HCT116 (cell line): Measurements from ENCODE around the gene RFPL1. TPM values are rescaled to one million over a fixed set of nuclear protein-coding genes. Genes with fewer than 3 reads are reported as not detected.
"Not testable (repeated sequence)": the region's sequence is repeated elsewhere in the genome, so short reads cannot be mapped to it uniquely, and the experiment has no call there.

ENCODE experiments used
- ATAC-seq: fragments of 200-7000 bp; cut with Tn5 transposase; 2 replicates; pipeline ENCODE4 v1.9.1; 2020; ENCODE audit warnings: mild to moderate bottlenecking, moderate library complexity
- BruUV-seq: library from RNA; stranded (reverse); fragments of 400-500 nt; replicated peaks from 2 replicates; lab custom pipeline; 2021; lab: Mats Ljungman, UMichigan
- CTCF ChIA-PET: fragments of 300-600 bp; sonication (Branson Sonifier 250); formaldehyde crosslinking; loops from one replicate; lab custom pipeline; 2021; ENCODE audit warnings: antibody characterized with exemption; lab: Charles Lee
- POLR2A ChIA-PET: fragments of 300-600, 350-600 bp; sonication (Branson Sonifier 250); formaldehyde crosslinking; loops from one replicate; lab custom pipeline; 2021; ENCODE audit warnings: antibody characterized with exemption; lab: Charles Lee
- RAD21 ChIA-PET, 2 experiments: fragments of 300-600 bp; sonication (Branson Sonifier 250); formaldehyde crosslinking; loops; one replicate each; lab custom pipeline; 2023; ENCODE audit warnings: low total read pairs in 2 of 2; ENCODE audit not compliant: uncharacterized antibody in 2 of 2, unreplicated experiment in 2 of 2, low non-redundant PET in 1 of 2; lab: Charles Lee
- DNase-seq: peaks from one replicate; pipeline ENCODE4 v3.0.0-alpha.2; 2010; ENCODE audit warnings: low read depth, low spot score
- H2AFZ ChIP-seq: fragments of 200-600 bp; shearing (Covaris generic), sonication (generic); 2 replicates; pipeline ENCODE4 v1.6.1; 2017; ENCODE audit warnings: low read depth, mixed run types, mixed read lengths, antibody characterized with exemption, low read length; ENCODE audit not compliant: poor library complexity, severe bottlenecking
- H3K27ac ChIP-seq: 2 replicates; pipeline ENCODE4 v1.5.1; 2012; ENCODE audit warnings: low read depth, low read length
- H3K27me3 ChIP-seq: fragments of 200-600 bp; sonication (generic); 2 replicates; pipeline ENCODE4 v1.6.1; 2016; ENCODE audit warnings: mixed run types, low read length, mixed read lengths; ENCODE audit not compliant: insufficient read depth
- H3K36me3 ChIP-seq, 2 experiments: fragments of 200-500 bp in 1 of 2; fragments of 200-600 bp in 1 of 2; sonication (Bioruptor generic) in 1 of 2; sonication (generic) in 1 of 2; 2 replicates each; pipeline versions ENCODE4 v1.5.1 to v1.6.1; 2014 to 2016; ENCODE audit warnings: low read length in 2 of 2, inconsistent platforms in 1 of 2, mixed read lengths in 1 of 2, mixed run types in 1 of 2; ENCODE audit not compliant: insufficient read depth in 2 of 2, control insufficient read depth in 1 of 2
- H3K4me1 ChIP-seq, 2 experiments: fragments of 200-600 bp in 1 of 2; sonication (generic) in 1 of 2; 2 replicates each; pipeline versions ENCODE4 v1.5.1 to v1.6.1; 2012 to 2017; ENCODE audit warnings: low read length in 2 of 2, inconsistent platforms in 1 of 2, mild to moderate bottlenecking in 1 of 2, mixed read lengths in 1 of 2, mixed run types in 1 of 2, moderate library complexity in 1 of 2; ENCODE audit not compliant: insufficient read depth in 2 of 2, control insufficient read depth in 1 of 2
- H3K4me2 ChIP-seq: fragments of 200-600 bp; sonication (generic); 2 replicates; pipeline ENCODE4 v1.6.1; 2017; ENCODE audit warnings: mixed run types, low read length, mixed read lengths
- H3K4me3 ChIP-seq, 2 experiments: fragments of 200-600 bp in 1 of 2; sonication (generic) in 1 of 2; replicated peaks in 1 of 2; 2 replicates each; pipeline ENCODE4 v1.5.1; 2011 to 2016; ENCODE audit warnings: low read length in 2 of 2, control low read depth in 1 of 2, low read depth in 1 of 2, mild to moderate bottlenecking in 1 of 2, mixed read lengths in 1 of 2, mixed run types in 1 of 2
- H3K79me2 ChIP-seq: fragments of 200-600 bp; sonication (generic); 2 replicates; pipeline ENCODE4 v1.6.1; 2017; ENCODE audit warnings: mild to moderate bottlenecking, mixed run types, low read length, moderate library complexity, mixed read lengths; ENCODE audit not compliant: insufficient read depth
- H3K9ac ChIP-seq: fragments of 200-600 bp; sonication (generic); 2 replicates; pipeline ENCODE4 v1.6.1; 2016; ENCODE audit warnings: low read length, mixed read lengths
- H3K9me2 ChIP-seq: fragments of 200-600 bp; sonication (generic), shearing (Covaris generic); 2 replicates; pipeline ENCODE4 v1.6.1; 2017; ENCODE audit warnings: mixed run types, mild to moderate bottlenecking, moderate library complexity; ENCODE audit not compliant: insufficient read depth
- H3K9me3 ChIP-seq, 2 experiments: fragments of 200-500 bp in 1 of 2; fragments of 200-600 bp in 1 of 2; sonication (Bioruptor generic) in 1 of 2; sonication (generic) in 1 of 2; 2 replicates each; pipeline ENCODE4 v1.6.1; 2014 to 2017; ENCODE audit warnings: low read length in 2 of 2, mixed read lengths in 2 of 2, inconsistent platforms in 1 of 2, low read depth in 1 of 2, mild to moderate bottlenecking in 1 of 2, mixed run types in 1 of 2, moderate library complexity in 1 of 2; ENCODE audit not compliant: control insufficient read depth in 1 of 2, insufficient read depth in 1 of 2
- H4K20me1 ChIP-seq: fragments of 200-600 bp; sonication (generic), shearing (Covaris generic); 2 replicates; pipeline ENCODE4 v1.6.1; 2017; ENCODE audit warnings: mixed run types, mild to moderate bottlenecking, moderate library complexity; ENCODE audit not compliant: insufficient read depth
- CBX3 ChIP-seq: IDR thresholded peaks from 2 replicates; pipeline ENCODE4 v1.6.1; 2012; ENCODE audit warnings: low read depth
- CEBPB ChIP-seq: IDR thresholded peaks from 2 replicates; pipeline ENCODE4 v1.6.1; 2012; ENCODE audit warnings: low read depth
- ELF1 ChIP-seq: IDR thresholded peaks from 2 replicates; pipeline ENCODE4 v1.6.1; 2012; ENCODE audit warnings: low read depth, borderline replicate concordance
- EZH2 ChIP-seq: fragments of 200-600 bp; sonication (generic); IDR thresholded peaks from 2 replicates; pipeline ENCODE4 v1.6.1; 2017; ENCODE audit warnings: antibody characterized with exemption, mixed run types
- EZH2phosphoT487 ChIP-seq: fragments of 200-600 bp; IDR thresholded peaks from 2 replicates; pipeline ENCODE4 v1.6.1; 2018; ENCODE audit warnings: antibody characterized with exemption, borderline replicate concordance
- POLR2A ChIP-seq: IDR thresholded peaks from 2 replicates; pipeline ENCODE4 v1.7.0; 2011; ENCODE audit warnings: borderline replicate concordance; ENCODE audit not compliant: insufficient read depth, insufficient read length; ENCODE audit errors: extremely low read depth
- POLR2AphosphoS5 ChIP-seq: IDR thresholded peaks from 2 replicates; pipeline ENCODE4 v1.6.1; 2011; ENCODE audit warnings: mild to moderate bottlenecking, low read depth, low read length, moderate library complexity
- SIN3A ChIP-seq: IDR thresholded peaks from 2 replicates; pipeline ENCODE4 v1.6.1; 2012; ENCODE audit warnings: low read depth
- SP1 ChIP-seq: IDR thresholded peaks from 2 replicates; pipeline ENCODE4 v1.6.1; 2012; ENCODE audit warnings: low read depth
- YY1 ChIP-seq: IDR thresholded peaks from 2 replicates; pipeline ENCODE4 v1.6.1; 2011; ENCODE audit warnings: low read length, low read depth, moderate library complexity, mild to moderate bottlenecking; ENCODE audit not compliant: insufficient replicate concordance; ENCODE audit errors: extremely low read depth
- ZBTB33 ChIP-seq: IDR thresholded peaks from 2 replicates; pipeline ENCODE4 v1.6.1; 2011; ENCODE audit warnings: mild to moderate bottlenecking, low read length, moderate library complexity; ENCODE audit not compliant: insufficient replicate concordance; ENCODE audit errors: extremely low read depth
- intact Hi-C: fragments of 100-400 bp; cut with micrococcal nuclease; formaldehyde crosslinking; loops from 2 replicates; pipeline ENCODE4 v1.10.0; 2022
- total RNA-seq: library from RNA; stranded (reverse); gene quantifications from one replicate; pipeline ENCODE4 v1.2.1, GENCODE V29; 2021; ENCODE audit not compliant: unreplicated experiment
- TF ChIP-seq, protein P1 (sequence below), 3 experiments: fragments of 200-600 bp in 1 of 3; sonication (generic) in 1 of 3; IDR thresholded peaks in 2 of 3; conservative IDR thresholded peaks in 1 of 3; 2 replicates each; pipeline ENCODE4 v1.5.1; 2012 to 2017; ENCODE audit warnings: low read depth in 2 of 3, low read length in 2 of 3, antibody characterized with exemption in 1 of 3, borderline replicate concordance in 1 of 3, control low read depth in 1 of 3, mild to moderate bottlenecking in 1 of 3, mixed read lengths in 1 of 3, mixed run types in 1 of 3, moderate library complexity in 1 of 3; ENCODE audit not compliant: insufficient read depth in 1 of 3

The RFPL1 gene
- total RNA-seq, 1 experiment from 2014 or later: not detected

GRCh38 chr22:29401538-29401937 lies 36.8 kb upstream of the RFPL1 start:
- H2AFZ ChIP-seq, H3K9me3 ChIP-seq, DNase-seq, RAD21 ChIA-PET, BruUV-seq, ATAC-seq, intact Hi-C loops, H3K36me3 ChIP-seq, H4K20me1 ChIP-seq, H3K27me3 ChIP-seq, H3K4me3 ChIP-seq, H3K79me2 ChIP-seq, CTCF ChIA-PET, H3K9ac ChIP-seq, H3K4me1 ChIP-seq, H3K9me2 ChIP-seq, POLR2A ChIA-PET, H3K27ac ChIP-seq, H3K4me2 ChIP-seq: not testable (repeated sequence)

- DNase-seq (no peak), ATAC-seq (no peak)
- no peaks in the 10 kb centered on the region for H3K4me1 ChIP-seq
- CTCF ChIA-PET: no interaction called here
- no peak overlapping the region for H3K9ac ChIP-seq
- no peaks in the 10 kb centered on the region for H3K27me3 ChIP-seq
- no peaks in the 10 kb centered on the region for H4K20me1 ChIP-seq
- H3K9me2 ChIP-seq: no peaks in the 10 kb centered on the region
- H3K9me3 ChIP-seq: no peaks in the 10 kb centered on the region
- no peaks in the 10 kb centered on the region for H3K36me3 ChIP-seq
- H3K79me2 ChIP-seq: no peaks in the 10 kb centered on the region
- no peak overlapping the region for H3K4me2 ChIP-seq
- H3K4me3 ChIP-seq: no peak overlapping the region
- TF ChIP-seq SIN3A: no peak
- no peak for TF ChIP-seq CBX3
- TF ChIP-seq POLR2A: no peak
- TF ChIP-seq ELF1: no peak
- TF ChIP-seq EZH2: no peak
- TF ChIP-seq, protein P1, sequence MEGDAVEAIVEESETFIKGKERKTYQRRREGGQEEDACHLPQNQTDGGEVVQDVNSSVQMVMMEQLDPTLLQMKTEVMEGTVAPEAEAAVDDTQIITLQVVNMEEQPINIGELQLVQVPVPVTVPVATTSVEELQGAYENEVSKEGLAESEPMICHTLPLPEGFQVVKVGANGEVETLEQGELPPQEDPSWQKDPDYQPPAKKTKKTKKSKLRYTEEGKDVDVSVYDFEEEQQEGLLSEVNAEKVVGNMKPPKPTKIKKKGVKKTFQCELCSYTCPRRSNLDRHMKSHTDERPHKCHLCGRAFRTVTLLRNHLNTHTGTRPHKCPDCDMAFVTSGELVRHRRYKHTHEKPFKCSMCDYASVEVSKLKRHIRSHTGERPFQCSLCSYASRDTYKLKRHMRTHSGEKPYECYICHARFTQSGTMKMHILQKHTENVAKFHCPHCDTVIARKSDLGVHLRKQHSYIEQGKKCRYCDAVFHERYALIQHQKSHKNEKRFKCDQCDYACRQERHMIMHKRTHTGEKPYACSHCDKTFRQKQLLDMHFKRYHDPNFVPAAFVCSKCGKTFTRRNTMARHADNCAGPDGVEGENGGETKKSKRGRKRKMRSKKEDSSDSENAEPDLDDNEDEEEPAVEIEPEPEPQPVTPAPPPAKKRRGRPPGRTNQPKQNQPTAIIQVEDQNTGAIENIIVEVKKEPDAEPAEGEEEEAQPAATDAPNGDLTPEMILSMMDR (IDR thresholded peaks at IDR 0.05 in 2 of 3, conservative IDR thresholded peaks at IDR 0.05 in 1 of 3; ENCODE audit: borderline replicate concordance in 1 of 3, insufficient read depth in 1 of 3, low read depth in 2 of 3, low read length in 2 of 3): no peak
- no peak for TF ChIP-seq SP1
- no peak for TF ChIP-seq YY1
- no peak for TF ChIP-seq EZH2phosphoT487
- TF ChIP-seq POLR2AphosphoS5: no peak
- no peak for TF ChIP-seq CEBPB
- TF ChIP-seq ZBTB33: no peak
- no TSS peak for BruUV-seq
- H2AFZ ChIP-seq: no peak overlapping the region
- POLR2A ChIA-PET: no interaction called here
- intact Hi-C loops: no loop called here
- no peak overlapping the region for H3K27ac ChIP-seq
- RAD21 ChIA-PET: no interaction called here
These were observed 29.4 kb upstream of the RFPL1 start for GRCh38 chr22:29408940-29409339.
